ENCODE data around the gene TSHZ1.

The TSHZ1 gene

DNA sequence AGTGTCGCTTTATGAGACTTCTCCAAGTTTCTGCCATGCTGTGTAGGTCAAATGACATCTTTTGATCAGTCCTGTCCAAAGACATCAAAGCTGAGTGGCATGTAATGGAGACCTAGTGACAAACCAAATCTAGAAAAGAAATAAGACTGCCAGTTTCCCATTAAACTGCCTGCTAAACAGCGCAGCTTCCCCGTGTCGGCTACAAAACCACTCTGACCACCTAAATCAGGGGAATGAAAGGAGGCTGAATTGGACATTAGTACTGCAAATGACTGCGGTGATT is 57.7 kb downstream of the TSHZ1 start:
- TF ChIP-seq, protein P1, sequence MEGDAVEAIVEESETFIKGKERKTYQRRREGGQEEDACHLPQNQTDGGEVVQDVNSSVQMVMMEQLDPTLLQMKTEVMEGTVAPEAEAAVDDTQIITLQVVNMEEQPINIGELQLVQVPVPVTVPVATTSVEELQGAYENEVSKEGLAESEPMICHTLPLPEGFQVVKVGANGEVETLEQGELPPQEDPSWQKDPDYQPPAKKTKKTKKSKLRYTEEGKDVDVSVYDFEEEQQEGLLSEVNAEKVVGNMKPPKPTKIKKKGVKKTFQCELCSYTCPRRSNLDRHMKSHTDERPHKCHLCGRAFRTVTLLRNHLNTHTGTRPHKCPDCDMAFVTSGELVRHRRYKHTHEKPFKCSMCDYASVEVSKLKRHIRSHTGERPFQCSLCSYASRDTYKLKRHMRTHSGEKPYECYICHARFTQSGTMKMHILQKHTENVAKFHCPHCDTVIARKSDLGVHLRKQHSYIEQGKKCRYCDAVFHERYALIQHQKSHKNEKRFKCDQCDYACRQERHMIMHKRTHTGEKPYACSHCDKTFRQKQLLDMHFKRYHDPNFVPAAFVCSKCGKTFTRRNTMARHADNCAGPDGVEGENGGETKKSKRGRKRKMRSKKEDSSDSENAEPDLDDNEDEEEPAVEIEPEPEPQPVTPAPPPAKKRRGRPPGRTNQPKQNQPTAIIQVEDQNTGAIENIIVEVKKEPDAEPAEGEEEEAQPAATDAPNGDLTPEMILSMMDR (conservative IDR thresholded peaks at IDR 0.05; ENCODE audit: low read depth, low read length) = no peak
- DNase-seq (ENCODE audit: low read depth) = no peak
- no peak overlapping the region for H3K4me3 ChIP-seq (ENCODE audit: low read depth, low read length)

DNA sequence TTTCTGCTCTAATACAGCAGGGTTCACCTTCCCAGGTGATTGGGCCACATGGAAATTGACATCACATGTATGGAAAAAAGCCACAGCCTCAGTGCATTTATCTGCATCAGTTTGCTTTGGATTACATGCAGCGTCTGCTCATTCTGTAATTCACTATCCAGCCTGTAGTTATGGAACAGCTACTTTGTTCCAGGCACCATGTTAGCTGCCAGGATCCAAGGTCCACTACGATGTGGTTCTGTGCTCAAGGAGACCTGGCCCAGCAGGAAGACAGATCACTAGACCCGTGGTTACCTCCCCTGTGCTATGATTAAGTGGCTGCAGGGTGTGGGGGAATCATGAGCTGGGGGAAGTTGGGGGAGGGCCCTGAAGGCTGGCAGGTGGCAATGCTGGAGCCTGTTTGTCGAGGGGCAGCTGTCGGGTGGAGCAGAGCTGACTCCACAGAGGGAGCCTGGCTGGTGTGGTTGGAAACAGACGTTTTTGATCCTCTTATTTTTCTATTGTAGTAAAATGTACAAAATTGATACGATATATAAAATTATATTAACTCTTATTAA is 58.6 kb downstream of the TSHZ1 start:
- no peak overlapping the region for H3K4me3 ChIP-seq (ENCODE audit: low read depth, low read length)
- TF ChIP-seq, protein P1 (conservative IDR thresholded peaks at IDR 0.05; ENCODE audit: low read depth, low read length) = no peak
- DNase-seq (ENCODE audit: low read depth) = no peak

DNA sequence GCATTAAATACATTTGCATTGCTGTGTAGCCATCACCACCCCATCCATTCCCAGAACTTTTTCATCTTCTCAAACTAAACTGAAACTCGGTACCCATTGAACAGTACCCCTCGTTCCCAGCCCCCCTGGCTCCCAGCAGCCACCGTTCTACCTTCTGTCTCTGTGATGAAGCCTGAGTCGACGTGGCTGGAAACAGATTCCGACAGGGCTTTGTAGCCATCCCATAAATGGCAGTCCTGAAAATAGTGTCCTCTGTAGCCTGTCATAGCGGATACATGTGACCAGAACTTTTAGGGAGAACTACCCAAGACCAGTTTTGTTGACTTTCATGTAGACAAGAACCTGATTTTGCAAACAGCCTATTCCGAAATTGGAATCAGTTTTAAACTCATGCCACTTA is 59.1 kb downstream of the TSHZ1 start:
- TF ChIP-seq, protein P1 (conservative IDR thresholded peaks at IDR 0.05; ENCODE audit: low read depth, low read length) = no peak

DNA sequence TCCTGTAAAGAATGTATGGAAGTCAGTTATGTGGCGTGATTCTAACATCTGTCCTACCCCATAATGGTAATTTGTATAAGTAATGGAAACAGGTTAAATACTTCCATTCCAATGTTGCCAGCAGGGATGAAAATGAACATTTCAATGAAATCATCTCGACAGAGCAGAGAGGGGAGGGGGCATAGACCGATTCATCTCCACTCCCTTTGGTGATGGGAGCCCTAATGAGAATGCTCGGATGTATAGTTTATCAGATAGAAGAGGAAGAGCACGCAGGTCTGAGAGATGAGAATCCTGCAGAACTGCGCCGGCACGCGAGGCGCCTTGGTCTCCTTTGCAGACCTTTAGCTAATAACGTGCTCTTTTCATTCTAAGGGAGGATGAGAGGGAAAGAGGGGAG is 61.4 kb downstream of the TSHZ1 start:
- TF ChIP-seq, protein P1 (conservative IDR thresholded peaks at IDR 0.05; ENCODE audit: low read depth, low read length) = no peak
- no peak overlapping the region for H3K4me3 ChIP-seq (ENCODE audit: low read depth, low read length)

More for the DNA sequence above, 59.1 kb downstream of the TSHZ1 start:
- DNase-seq (ENCODE audit: low read depth) = no peak
- no peak overlapping the region for H3K4me3 ChIP-seq (ENCODE audit: low read depth, low read length)

DNA sequence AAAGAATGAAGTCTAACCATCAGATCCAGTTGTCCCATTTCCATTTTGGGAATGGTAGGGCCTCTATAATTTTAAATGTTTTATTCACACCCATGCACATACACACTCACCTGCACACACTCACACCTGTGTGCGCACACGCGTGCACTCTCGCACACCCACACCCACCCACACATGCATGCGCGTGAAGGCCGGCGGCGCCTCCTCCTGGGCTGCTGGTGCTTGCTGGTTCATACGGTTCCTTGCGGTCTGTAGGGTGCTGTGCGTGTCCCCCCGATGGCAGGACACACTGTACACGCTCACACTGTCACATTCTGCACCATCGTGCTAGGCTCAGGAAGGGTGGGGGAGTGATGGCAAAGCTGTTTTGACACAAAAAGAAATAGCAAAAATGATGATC is 63.2 kb downstream of the TSHZ1 start:
- TF ChIP-seq, protein P1 (conservative IDR thresholded peaks at IDR 0.05; ENCODE audit: low read depth, low read length) = no peak
- H3K4me3 ChIP-seq (ENCODE audit: low read depth, low read length) = no peak overlapping the region
- no peak for DNase-seq (ENCODE audit: low read depth)

More for the DNA sequence above, 61.4 kb downstream of the TSHZ1 start:
- no peak for DNase-seq (ENCODE audit: low read depth)

DNA sequence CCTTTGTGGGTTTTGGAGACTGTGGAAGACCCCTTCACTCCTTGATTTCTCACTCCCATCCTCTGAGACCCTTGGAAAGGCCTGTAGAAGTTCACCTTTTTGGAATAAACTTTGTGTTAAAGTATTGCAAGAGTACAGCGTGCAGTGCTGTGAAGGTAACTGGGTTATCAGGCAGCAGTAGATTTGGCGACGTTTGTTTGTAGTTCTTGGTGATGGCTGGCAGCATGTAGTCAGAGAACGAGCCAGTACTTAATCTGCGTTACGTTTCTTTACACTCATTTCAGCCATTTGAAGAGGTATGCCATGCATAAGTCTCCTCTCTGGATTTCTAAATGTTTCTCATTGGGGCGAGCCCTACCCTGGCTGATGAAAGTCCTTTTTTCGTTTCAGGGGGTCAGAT is 64.6 kb downstream of the TSHZ1 start:
- no peak overlapping the region for H3K4me3 ChIP-seq (ENCODE audit: low read depth, low read length)
- TF ChIP-seq, protein P1 (conservative IDR thresholded peaks at IDR 0.05; ENCODE audit: low read depth, low read length) = no peak
- no peak for DNase-seq (ENCODE audit: low read depth)

DNA sequence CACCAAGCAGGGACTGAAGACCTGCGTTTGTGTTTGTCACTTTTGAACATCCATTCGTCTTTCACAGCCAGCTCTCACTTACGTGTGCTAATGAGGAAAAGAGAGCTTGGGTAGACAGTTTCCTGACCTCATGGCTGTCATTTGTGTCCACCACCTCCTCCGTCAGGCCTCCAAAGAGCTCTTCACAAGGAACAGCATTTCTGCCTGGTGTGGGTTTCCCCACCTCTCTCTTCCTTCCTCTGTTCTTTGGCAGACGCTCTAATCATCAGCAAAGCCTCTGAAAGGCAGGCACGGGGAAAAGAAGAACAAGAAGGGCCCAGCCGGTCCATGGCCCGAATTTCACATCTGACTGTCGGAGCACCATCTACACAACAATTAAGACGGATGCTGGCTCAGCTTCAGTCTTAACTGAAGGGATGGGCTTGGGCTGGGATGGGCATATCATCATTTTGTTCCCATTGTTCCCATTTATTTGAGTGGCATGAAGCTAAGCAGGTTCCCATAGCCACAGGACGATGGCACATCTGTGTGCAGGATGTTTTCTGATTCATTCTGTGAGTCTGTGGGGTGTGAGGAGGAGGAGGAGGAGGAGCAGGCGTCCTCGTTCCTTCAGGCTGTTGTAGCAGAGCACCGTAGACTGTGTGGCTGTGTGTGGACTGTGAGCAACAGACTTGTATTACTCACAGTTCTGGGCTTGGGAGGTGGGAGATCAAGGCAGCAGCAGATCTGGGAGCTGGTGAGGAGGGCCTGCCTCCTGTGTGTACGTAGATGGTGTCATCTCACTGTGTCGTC is 66.4 kb downstream of the TSHZ1 start:
- DNase-seq (ENCODE audit: low read depth) = peak; percentile 64
- H3K4me3 ChIP-seq (ENCODE audit: low read depth, low read length) = no peak overlapping the region
- TF ChIP-seq, protein P1 (conservative IDR thresholded peaks at IDR 0.05; ENCODE audit: low read depth, low read length) = no peak

All from choroid plexus epithelial cell (primary cell).